HuH-7.5 (cell line): ENCODE results near the gene IFITM2.
"Not testable (repeated sequence)": the region's sequence is repeated elsewhere in the genome, so short reads cannot be mapped to it uniquely, and the experiment has no call there.

Experiments
- DNase-seq: peaks from one replicate; pipeline ENCODE4 v3.0.0; 2011; ENCODE audit warnings: low spot score

IFITM2 gene

GRCh38 chr11:308740-309665, 1.4 kb downstream of the IFITM2 start:
- not testable (repeated sequence) for DNase-seq

DNA sequence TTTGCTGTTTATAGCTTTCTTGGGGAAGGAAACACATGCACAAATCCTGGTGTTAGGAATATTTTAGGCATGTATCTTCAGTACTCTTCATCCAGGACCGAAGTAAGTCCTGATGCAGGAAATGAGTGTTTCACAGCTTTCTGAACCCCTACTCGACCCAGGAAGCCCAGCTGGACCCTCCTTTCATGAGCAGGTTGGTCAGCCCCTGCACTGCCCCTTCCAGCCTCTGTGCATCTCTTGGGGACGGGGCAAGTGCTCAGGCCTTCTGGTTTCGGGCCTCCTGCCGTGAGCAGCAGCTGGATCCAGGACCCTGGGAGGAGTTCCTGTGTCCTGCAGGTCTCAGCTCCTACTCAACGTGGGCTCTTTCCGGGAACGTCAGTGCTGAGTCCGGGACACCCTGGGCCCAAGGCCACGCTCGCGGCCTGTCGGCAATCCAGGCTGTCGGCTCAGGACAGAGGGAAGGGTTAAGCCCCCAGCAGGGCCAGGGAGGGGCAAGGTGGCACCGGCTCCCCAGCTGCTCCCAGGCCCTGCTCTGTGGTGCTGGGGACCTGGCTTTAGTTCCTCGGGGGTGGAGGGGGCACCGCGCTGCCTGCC, 2.5 kb downstream of the IFITM2 start:
- not testable (repeated sequence) for DNase-seq

DNA sequence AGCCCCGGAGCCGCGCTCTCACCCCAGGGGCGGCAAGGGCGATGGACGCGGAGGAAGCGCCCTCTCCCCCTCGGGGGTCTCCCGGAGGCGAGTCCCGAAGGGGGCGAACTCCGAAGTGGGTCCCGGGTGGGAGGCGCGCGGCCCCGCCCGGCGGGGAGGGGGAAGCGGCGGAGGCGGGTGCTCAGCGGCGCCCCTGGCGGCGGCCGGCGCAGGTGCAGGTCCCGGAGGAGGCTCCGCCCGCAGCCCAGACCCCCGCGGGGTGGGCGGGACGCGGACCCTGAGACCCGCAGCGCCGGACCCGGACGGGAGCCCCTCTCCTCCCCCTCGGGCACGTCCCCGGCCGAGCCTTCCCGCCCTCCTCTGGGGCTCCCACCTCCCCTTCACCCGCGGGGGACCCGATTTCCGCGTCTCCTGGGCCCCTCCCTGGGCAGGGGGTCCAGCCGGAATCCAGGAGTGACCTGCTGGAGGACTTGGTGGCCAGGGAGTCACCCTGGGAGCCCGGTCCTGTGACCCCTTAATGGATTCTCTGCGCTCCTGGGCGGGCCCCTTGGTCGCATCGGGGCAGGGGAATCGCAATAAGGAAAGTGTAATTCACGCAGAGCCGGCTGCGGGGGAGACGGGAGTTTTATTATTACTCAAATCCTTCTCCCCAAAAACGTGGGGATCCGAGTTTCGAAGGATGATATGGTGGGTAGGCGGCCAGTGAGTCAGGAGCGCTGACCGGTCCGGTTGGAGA, 3.6 kb downstream of the IFITM2 start:
- DNase-seq, result not testable (repeated sequence)

DNA sequence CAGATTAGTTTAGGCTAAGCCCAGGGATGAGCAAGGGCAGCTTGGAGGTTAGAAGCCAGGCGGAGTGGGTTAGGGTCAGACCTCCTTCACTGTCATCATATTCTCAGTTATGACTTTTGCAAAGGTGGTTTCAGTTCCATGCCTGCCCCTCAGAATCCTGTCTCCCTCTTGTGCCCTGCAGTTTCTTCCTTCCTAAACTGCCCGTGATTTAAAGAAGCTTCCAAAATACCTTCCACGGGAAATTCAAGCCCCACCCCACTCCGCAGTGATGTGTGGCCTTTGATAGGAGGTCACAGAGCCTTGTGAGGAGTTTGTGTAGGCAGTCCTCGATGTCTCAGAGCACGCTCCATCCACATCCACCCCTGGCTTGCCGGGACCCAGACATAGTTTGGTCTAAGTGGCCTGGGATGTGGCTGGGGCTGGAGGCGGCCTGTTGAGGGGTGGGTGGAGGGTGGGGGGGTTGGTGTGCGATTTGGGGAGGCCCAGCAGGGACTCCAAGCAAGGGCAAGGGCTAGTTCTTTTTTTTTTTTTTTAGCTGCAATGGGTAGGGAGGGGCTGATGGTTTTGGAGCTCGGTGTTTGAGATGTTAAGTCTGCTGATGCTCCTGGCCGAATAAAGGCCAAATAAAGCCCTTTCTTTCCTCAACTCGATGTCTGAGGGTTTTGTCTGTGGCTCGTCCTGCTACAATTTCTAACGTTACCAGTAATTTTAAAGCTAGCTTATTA, 4.6 kb downstream of the IFITM2 start:
- DNase-seq, result no peak

DNA sequence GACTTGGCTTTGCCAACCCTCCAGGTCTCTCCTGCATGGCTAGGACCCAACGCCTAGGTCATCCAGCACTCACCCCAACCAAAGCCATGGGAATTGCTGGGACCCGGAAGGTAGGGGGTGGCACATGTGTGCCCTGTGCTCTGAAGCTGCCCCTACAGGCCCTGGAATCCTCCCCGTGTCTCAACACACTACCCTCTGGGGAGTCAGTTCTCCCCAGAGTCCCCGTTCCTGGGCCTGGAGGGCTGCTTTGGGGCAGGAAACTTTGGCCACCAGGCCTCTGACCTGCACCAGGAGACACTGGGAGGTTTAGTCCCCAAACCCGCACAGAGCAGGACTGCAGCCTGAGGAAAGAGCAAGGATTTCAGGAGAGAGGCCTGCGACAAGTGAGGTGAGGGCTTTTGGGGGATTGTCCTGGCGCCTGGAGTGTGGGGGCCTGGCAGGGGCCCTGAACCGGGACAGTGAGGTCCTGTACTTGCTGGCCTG, 5.7 kb downstream of the IFITM2 start:
- no peak for DNase-seq

- no peak for DNase-seq
Measured at GRCh38 chr11:313787-314553, 6.4 kb downstream of the IFITM2 start, which contains the start of gene IFITM1. Gene IFITM1, plus strand, starts transcription at chr11:314040. Its CDS starts 131 bp downstream, at chr11:314171.

DNA sequence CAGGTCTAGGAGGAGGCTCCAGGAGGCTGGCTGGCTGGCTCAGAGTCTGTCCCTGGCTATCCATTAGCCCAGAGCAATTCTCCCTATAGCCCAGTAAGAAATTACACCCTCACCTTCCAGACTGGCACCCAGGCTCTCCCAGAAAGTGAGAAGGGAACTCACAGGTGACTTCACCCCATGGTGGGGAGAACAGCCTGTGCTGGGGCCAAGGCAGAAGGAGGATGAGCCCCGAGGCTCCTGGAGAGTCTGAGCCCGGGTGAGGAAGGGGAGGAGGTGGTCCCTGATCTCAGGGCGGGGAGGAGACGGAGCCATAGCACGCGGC, 6.9 kb downstream of the IFITM2 start:
- DNase-seq, result not testable (repeated sequence)

GRCh38 chr11:315051-315481, 7.5 kb downstream of the IFITM2 start:
- no peak for DNase-seq

- no peak for DNase-seq
Measured at GRCh38 chr11:315516-315994, 7.9 kb downstream of the IFITM2 start.

DNA sequence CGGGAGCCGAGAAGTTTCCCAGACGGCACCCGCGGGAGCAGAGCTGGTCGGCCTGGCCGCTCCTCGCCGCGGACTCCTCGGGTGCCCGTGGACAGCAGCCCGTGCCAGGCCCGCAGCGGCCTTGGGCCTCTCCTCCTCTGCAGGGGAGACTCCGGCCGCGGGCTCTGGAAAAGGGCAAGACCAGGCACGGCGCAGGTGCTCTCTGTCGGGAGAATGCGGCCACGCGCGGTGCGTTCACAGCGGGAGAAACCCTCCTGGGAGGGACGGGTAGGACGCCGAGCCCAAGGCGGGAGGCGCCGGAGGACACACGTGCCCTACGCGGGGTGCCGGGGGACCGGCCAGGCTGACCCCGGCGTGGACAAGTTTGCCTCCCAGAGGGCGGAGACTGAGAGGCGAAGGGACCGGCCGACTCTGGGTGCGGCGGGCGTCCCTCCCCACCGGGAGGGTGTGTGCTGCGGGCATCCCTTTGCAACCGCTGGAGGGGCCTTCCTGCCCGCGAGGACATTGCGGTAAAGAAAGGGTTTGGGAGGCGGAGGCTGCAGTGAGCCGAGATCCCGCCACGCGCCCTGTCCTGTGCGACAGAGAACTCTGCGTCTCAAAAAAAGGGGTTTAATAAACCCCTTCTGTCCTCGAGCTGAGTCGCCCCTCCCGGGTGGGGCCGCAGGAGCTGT, 8.6 kb downstream of the IFITM2 start:
- DNase-seq, result no peak

DNA sequence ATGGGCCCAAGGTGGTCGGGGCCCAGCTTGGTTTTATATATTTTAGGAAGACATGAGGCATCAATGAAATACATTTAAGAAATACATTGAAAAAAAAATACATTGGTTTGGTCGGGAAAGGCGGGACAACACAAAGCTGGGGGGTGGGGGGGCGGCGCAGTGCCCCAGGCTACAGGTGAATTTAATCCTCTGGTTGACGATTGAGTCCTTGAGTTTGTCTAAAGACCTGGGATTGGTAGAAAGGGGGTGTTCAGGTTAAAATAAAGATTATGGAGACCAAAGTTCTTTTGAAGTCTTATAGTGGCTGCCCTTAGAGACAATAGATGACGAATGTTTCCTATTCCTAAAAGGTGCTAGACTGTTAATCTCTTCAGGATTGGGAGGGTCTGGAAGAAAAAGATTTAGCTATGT, 9.3 kb downstream of the IFITM2 start:
- no peak for DNase-seq

- DNase-seq, result not testable (repeated sequence)
Measured at GRCh38 chr11:317668-318404, 10.2 kb downstream of the IFITM2 start.

GRCh38 chr11:318405-319120, 10.9 kb downstream of the IFITM2 start:
- not testable (repeated sequence) for DNase-seq

GRCh38 chr11:319121-319887, 11.7 kb downstream of the IFITM2 start:
- DNase-seq, result not testable (repeated sequence)

- DNase-seq, result not testable (repeated sequence)
Measured at GRCh38 chr11:319888-320273, 12.3 kb downstream of the IFITM2 start.

DNA sequence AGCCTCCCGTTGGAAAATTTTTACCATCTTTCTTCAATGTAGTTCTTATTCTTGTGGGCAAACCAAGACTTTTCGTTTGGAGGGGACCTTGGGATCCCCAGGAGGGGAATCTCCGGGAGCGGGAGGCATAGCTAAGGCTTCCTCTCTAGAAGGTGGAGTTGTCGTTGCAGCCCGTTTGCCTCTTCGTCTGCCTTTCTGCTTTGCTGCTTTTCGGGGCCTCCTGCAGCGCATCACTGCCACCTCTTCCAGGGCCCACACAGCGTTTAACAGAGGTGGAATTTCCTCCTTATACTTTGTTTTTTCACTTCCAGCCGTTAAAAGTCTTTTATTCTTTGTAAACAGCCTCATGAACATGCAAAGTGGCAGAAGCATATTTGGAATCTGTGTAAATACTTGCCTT, 16.5 kb downstream of the IFITM2 start:
- DNase-seq, result no peak

DNA sequence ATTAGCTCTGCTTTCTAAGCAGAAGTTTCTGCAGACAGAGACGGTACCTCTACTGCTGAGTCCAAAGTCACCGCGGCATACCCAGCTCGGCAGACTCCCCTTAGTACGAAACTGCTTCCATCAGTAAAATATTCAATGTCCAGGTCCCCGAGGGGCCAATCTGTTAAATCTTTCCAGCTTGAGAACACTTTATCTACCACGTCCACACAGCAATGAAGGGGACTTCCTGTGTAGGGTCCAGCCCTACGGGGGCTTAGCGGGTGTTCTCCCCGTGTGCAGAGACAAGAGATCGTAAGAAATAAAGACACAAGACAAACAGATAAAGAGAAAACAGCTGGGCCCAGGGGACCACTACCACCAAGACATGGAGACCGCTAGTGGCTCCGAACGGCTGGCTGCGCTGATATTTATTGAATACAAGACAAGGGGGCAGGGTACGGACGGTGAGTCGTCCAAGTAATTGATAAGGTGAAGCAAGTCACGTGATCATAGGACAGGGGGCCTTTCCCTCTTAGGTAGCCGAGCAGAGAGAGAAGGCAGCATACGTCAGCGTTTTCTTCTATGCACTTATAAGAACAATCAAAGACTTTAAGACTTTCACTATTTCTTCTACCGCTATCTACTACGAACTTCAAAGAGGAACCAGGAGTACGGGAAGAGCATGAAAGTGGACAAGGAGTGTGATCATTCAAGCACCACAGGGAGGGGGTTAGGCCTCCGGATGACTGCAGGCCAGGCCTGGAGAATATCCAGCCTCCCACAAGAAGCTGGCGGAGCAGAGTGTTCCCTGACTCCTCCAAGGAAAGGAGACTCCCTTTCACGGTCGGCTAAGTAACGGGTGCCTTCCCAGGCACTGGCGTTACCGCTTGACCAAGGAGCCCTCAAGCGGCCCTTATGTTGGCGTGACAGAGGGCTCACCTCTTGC, 17.2 kb downstream of the IFITM2 start:
- DNase-seq, result not testable (repeated sequence)
